ENCODE results near the gene TTLL11.
"Not testable (repeated sequence)": the region's sequence is repeated elsewhere in the genome, so short reads cannot be mapped to it uniquely, and the experiment has no call there.

TTLL11 gene

DNA sequence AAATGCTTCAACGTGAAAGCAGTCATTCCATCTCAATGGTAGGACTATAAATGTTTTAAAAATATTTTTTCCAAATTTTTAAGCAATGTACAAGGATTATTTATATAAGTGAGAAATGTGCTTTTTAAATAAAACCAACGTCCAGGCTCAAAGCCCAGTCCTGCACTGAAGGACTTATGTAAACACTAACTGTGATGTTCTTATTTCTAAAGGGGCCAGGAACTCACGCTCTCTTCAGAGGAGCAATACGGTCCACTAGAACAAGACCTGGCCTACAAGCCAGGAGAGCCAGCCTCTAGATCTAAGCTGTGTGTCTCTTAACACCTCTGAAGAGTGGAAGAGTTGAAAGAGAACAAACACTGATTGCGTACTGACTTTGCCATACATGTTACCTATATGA lies 12.1 kb downstream of the TTLL11 start:
- no peak for DNase-seq

- no peak for DNase-seq
These were observed 14.6 kb downstream of the TTLL11 start for GRCh38 chr9:122078557-122078956.

DNA sequence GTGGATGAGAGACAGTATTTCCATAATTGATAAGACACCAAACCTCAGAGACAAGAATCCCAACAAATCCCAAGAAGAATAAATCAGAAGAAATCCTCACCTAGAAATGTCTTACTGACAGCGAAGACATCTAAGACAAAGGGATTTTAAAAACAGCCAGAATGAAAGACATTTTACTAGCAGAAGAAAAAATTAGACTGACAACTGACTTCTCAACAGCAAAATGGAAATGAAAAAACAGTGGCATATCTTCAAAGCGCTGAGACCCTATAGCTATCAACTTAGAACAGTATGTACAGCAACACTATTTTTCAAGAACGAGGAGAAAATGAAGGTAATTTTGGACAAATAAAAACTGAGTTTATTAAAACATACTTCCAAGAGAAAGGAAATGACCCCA lies 16.3 kb downstream of the TTLL11 start:
- DNase-seq: no peak

GRCh38 chr9:122076117-122076516 lies 17.0 kb downstream of the TTLL11 start:
- DNase-seq: no peak

- no peak for DNase-seq
These were observed 17.7 kb downstream of the TTLL11 start for GRCh38 chr9:122075135-122076030.

DNA sequence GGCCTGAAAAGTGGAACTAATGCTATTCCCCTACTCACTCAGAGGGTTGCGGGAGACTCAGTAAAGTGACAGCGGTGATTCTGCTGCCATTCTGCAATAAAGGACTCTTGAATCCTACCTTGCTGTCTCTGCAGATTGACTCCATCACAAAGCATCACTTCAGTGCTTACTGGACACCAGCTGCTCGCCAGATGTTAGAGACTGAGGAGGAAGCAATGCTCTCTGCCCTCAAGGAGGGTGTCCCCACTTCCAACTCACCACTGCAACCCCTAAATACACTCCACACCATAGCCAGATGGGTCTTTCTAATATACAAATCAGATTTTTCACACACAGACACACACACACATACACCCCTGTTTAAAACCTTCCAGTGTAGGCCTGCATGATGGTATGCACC lies 21.4 kb downstream of the TTLL11 start:
- DNase-seq: no peak

DNA sequence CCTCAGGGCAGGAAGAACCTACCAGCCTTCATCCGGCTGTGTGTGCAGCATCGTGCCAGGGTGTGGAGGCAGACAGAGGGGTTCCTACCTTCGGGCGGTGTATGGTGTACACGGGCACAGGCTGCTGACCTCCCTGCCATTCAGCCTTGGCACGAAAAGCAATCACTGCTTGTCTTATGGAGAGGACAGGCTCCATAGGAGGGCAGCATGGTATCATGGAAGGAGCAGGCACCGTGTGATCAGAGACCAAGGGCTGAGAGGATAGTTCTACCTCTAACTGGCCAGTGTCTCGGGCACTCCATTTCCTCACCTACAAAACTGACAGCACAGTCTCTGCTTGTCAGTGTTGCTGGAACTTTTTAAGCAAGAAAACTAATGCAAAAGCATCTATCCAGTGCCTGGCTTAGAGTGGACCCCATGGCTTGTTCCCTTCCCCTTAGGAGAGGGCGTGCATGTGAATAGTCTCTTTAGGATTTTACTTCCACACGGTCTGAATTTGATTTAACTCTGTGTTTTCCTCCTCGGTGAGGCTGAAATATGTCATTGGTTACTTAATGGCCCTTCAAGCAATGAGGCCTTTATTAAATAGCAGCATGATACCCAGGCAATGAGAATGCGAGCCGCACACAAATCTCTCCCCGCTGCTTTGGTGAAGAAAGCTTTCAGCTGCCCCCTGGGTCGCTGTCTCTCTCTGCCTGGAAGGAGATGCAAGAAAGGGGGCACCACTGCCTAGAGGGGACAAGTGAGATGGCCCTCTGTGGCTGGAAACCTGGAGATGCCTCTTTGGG lies 22.2 kb downstream of the TTLL11 start:
- DNase-seq: no peak

GRCh38 chr9:122066680-122067079 lies 26.4 kb downstream of the TTLL11 start:
- DNase-seq: not testable (repeated sequence)

- DNase-seq: no peak
These were observed 27.0 kb downstream of the TTLL11 start for GRCh38 chr9:122065923-122066629.

DNA sequence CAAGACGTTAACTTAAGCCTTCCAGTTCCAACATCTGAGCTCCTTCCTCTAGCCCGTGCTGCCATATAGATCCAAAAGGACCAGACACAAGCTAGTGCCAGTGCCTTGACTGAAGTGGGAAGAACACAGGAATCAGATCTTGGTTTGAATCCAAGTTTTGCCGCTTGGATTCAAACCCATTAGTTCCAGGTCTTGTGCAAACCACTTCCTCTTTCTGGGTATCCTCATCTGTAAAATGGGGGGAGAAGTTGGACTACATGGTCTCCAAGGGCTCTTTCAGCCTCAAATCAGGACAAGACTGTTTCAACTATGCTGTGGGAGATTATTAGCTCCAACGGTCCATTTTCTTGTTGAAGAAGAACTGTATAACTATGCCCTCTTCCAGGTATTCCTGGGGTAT lies 32.6 kb downstream of the TTLL11 start:
- DNase-seq: no peak

DNA sequence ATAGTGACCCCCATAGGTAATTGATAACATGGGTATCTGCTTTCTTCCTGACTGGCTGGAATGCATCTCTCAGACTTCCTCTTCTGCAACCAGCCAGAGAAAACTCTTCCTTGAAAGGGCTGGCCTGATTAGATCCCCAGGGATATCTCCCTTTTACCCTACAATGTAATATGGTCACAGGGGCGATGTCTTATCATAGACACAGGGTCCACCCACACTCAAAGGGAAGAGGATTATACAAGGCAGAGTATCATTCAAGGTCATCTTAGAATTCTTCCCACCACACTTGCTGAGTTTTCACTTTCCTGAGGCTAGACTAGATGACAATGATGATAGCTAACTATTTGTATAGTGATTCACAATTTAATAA lies 33.2 kb downstream of the TTLL11 start:
- no peak for DNase-seq

DNA sequence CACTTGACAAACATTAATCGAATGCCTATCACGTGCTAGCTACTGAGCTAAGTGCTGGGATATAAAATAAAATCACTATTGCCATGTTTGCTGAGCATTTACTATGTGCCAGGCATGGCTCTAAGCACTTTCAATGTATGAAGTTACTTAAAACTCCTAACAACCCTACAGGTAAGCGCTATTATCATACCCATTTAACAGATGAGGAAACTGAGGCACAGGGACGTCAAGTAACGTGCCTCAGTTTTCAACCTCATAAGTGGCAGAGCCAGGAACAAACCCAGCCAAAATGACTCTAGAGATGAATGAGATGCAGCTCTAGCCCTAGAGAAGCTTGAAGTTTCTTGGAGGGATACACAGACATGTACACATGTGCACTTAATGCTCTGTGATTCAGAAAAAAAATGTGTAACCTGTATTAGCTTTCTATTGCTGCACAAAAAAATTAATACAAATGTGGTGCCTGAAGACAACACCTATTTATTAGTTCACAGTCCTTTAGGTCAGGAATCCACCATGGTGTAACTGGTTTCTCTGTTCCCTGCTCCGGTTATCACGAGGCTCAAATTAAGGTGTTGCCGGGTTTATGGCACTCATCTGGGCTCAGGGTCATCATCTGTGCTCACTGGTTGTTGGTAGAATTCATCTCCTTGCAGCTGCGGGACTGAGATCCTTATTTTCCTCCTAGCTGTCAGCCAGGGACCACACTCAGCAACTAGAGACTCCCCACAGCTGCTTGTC lies 33.7 kb downstream of the TTLL11 start:
- no peak for DNase-seq

- DNase-seq: no peak
These were observed 34.4 kb downstream of the TTLL11 start for GRCh38 chr9:122058709-122059108.

DNA sequence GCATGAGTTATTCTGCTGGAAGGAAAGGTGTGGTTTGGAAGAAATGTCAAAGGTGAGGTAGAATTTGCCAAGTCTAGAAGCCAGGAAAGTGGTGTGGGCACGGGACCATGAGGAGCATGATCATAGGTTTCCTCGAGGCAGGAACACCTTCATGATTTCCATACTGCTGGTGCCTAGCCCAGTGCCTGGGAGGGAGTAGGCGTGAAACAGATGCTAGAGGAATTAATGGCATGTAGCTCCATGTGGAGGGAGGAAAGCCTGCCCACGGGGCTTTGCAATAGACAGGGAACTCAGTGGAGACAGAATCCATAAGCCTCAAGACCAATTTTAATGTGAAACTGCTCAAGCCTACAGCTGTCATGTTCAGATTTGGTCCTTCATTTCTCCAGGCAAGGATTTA lies 35.1 kb downstream of the TTLL11 start:
- DNase-seq: no peak

GRCh38 chr9:122057211-122057610 lies 35.9 kb downstream of the TTLL11 start:
- no peak for DNase-seq

- no peak for DNase-seq
These were observed 36.6 kb downstream of the TTLL11 start for GRCh38 chr9:122056484-122056883.

DNA sequence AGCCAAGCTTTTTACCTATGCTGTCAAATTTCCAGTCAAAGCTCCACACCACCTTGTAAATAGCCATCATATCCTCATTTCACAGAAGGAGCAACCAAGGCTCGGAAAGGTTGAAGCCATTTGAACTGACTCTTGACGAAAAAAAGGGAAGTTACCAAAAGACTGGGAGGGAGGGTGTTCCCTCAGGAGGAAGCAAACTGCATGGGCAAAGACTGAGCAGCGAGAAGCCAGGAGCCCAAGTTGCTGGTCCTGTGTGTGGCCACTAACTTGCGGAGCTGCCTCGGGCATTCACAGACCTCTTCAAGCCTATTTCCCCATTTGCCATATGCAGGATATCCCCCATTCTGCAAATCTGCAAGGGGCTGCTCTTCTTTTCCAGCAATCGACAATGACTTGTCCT lies 37.4 kb downstream of the TTLL11 start:
- no peak for DNase-seq

- no peak for DNase-seq
These were observed 39.3 kb downstream of the TTLL11 start for GRCh38 chr9:122053567-122054350.

DNA sequence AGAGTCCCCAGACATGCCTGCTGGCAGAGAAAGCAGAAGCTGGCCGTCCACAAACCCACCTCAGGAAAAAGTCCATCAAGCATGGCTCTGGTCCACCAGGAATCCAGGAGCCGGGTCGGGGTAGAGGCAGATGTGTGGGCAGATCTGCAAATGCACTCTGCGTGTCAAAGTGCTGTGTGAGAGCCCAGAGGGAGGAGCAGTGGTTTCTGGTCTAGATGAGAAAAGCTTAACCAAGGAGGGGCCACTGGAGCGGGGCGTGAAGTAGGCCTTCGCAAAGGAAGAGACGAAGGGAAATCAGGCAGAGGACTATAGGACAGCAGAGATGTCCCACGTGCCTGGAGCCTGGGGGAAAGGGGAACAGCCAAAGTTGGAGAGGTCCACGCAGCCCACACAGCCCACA lies 40.0 kb downstream of the TTLL11 start:
- DNase-seq: no peak

GRCh38 chr9:122051351-122052321 lies 41.5 kb downstream of the TTLL11 start:
- no peak for DNase-seq

DNA sequence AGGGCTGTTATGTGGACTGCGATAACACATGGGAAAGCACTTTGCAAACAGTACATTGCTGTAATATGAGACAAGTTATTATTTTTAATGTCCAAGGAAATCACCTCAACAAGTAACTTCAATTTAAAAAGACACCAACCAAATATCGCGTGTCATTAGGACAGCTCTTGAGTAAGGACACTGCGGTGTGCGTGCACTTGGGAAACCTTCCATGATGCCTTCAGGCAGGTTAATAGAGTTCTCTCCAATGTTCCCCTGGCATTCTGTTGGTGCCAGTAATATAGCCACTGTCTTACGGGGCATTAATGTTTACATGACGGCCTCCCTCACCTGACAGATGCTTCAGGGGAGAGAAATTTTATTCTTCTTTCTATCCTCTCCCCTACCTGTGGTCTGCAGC lies 42.9 kb downstream of the TTLL11 start:
- no peak for DNase-seq
